BE2C (cell line): ENCODE data around the gene MAPKAPK2.

Experiments
- DNase-seq: peaks from one replicate; pipeline ENCODE4 v3.0.0-alpha.2; 2020
- H3K27me3 ChIP-seq: fragments of 250-450 bp; sonication (Bioruptor Pico); 2 replicates; pipeline ENCODE4 v1.5.1; 2020; ENCODE audit warnings: mild to moderate bottlenecking
- H3K36me3 ChIP-seq: fragments of 250-450 bp; sonication (Bioruptor Pico); 2 replicates; pipeline ENCODE4 v1.5.1; 2020; ENCODE audit warnings: mild to moderate bottlenecking
- H3K4me1 ChIP-seq: fragments of 250-450 bp; sonication (Bioruptor Pico); 2 replicates; pipeline ENCODE4 v1.5.1; 2020
- H3K4me3 ChIP-seq: 2 replicates; pipeline ENCODE4 v1.5.1; 2011; ENCODE audit warnings: low read depth, low read length
- H3K9me3 ChIP-seq: fragments of 250-450 bp; sonication (Bioruptor Pico); 2 replicates; pipeline ENCODE4 v1.5.1; 2020
- TF ChIP-seq, protein P1 (sequence below): IDR thresholded peaks from 2 replicates; pipeline ENCODE4 v1.5.1; 2012; ENCODE audit warnings: mild to moderate bottlenecking, low read depth, low read length

Gene MAPKAPK2

DNA sequence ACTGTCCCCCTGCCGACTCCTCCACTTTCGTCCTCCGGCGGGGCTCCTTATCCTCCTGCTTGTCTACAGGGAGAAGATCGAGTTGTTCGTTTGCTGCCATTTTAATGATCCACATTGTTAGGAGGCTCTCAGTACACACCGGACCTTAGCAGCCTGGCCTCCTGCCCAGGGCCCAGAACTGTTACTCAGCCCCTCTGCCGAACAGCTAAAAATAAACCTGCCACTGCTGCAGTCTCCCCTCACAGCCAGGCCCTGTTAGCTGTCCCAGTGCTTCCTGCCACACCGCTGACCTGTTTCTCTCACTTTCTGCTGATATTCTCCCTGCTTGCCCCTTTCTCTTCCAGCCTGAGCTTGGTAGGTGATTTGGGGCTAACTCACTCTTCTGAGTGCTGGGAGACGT is 8.3 kb downstream of the MAPKAPK2 start:
- Histone ChIP-seq H3K9me3 (no peaks in the 10 kb centered on the region; the same call in 1 of the 2 replicates), H3K4me3 (no peak overlapping the region), H3K27me3 (no peaks in the 10 kb centered on the region), H3K4me1 (no peaks in the 10 kb centered on the region; the same call in 1 of the 2 replicates), H3K36me3 (no peaks in the 10 kb centered on the region)
- DNase-seq: no peak
- TF ChIP-seq, protein P1, sequence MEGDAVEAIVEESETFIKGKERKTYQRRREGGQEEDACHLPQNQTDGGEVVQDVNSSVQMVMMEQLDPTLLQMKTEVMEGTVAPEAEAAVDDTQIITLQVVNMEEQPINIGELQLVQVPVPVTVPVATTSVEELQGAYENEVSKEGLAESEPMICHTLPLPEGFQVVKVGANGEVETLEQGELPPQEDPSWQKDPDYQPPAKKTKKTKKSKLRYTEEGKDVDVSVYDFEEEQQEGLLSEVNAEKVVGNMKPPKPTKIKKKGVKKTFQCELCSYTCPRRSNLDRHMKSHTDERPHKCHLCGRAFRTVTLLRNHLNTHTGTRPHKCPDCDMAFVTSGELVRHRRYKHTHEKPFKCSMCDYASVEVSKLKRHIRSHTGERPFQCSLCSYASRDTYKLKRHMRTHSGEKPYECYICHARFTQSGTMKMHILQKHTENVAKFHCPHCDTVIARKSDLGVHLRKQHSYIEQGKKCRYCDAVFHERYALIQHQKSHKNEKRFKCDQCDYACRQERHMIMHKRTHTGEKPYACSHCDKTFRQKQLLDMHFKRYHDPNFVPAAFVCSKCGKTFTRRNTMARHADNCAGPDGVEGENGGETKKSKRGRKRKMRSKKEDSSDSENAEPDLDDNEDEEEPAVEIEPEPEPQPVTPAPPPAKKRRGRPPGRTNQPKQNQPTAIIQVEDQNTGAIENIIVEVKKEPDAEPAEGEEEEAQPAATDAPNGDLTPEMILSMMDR: no peak

DNA sequence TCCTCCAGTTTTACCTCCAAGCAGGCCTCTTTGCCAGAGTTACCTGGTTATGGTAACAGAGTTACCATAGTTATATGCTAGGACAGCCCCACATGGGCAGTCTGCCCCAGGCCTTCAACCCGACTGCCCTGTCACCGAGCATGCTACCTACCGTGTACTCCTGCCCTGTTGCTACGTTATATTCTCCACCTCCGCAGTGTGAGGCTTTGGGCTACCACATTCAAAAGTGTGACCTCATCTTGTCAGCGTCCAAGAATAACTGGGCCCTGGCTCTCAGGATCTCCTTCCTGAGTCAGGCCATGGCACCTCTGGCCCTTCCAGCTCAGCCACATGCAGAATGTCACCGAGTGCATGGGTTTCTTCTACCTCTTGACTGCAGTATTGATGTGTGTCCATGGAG is 8.9 kb downstream of the MAPKAPK2 start:
- TF ChIP-seq, protein P1: no peak
- Histone ChIP-seq H3K4me1 (no peaks in the 10 kb centered on the region; the same call in 1 of the 2 replicates), H3K27me3 (no peaks in the 10 kb centered on the region), H3K4me3 (no peak overlapping the region), H3K9me3 (no peaks in the 10 kb centered on the region; the same call in 1 of the 2 replicates), H3K36me3 (no peaks in the 10 kb centered on the region)
- DNase-seq: no peak

DNA sequence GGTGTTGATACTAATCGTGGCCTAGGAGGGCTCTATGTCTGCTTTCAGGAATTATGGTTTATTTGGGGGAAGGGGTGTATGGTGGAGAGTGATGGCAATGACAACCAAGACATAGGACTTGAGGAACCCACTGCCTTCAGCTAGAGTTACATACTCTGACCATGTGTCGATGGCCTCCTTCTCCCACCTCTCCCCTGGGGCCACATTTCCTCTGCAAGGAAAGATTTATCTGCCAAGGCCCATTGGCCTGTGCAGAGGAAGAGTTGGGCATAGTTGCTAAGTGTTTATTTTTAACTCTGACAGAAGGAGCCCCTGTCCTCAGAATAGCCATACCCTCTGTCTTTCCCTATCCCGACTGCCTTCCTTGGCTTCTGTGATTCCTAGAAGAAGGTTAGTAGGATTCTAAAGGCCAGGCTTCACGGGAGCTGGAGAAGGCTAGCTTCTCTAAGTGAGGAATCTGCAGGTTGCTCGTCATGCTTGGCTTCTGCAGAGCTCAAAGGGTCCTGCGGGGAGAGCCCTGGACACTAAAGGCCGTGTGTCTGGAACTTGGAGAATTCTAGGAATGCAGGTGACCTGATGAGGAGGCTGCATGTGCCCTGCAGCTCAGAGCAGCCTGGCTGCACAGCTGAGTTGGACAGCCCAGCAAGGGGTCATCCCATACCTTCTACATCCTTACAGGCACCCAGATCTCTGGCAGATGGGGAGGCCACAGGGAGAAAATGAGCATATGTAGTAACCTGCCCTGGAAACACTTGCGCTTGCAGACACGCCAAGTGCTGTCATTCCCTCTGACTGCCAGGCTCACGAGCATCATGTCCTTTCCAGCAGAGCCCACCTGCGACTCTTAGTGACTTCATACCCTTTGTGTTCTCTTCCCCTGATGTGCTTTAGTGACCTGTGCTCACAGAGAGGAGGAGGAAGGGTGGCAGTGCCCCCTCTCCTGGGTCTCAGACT is 9.7 kb downstream of the MAPKAPK2 start:
- Histone ChIP-seq H3K27me3 (no peaks in the 10 kb centered on the region), H3K36me3 (no peaks in the 10 kb centered on the region), H3K9me3 (no peaks in the 10 kb centered on the region; the same call in 1 of the 2 replicates), H3K4me1 (no peaks in the 10 kb centered on the region; the same call in 1 of the 2 replicates), H3K4me3 (no peak overlapping the region)
- DNase-seq: no peak
- TF ChIP-seq, protein P1: no peak

DNA sequence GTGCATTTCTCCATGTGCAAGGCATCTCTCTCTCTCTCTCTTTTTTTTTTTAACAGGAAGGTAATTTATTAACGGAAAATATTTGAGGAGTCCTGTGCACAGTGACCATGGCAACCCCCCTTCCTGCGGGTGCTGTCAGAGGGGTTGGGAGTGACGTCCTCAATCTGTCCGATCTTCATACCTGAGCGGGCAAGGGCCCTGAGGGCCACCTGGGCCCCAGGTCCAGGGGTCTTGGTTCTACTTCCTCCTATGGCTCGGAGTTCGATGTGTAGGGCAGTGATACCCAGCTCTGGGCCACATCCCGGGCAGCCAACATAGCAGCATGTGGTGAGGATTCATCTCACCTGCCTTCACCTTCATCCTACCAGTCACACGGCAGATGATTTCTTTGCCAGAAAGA is 11.0 kb downstream of the MAPKAPK2 start:
- no peak for DNase-seq
- Histone ChIP-seq H3K4me3 (no peak overlapping the region), H3K27me3 (no peaks in the 10 kb centered on the region), H3K36me3 (no peaks in the 10 kb centered on the region), H3K9me3 (no peaks in the 10 kb centered on the region; the same call in 1 of the 2 replicates), H3K4me1 (no peaks in the 10 kb centered on the region; the same call in 1 of the 2 replicates)
- TF ChIP-seq, protein P1: no peak

DNA sequence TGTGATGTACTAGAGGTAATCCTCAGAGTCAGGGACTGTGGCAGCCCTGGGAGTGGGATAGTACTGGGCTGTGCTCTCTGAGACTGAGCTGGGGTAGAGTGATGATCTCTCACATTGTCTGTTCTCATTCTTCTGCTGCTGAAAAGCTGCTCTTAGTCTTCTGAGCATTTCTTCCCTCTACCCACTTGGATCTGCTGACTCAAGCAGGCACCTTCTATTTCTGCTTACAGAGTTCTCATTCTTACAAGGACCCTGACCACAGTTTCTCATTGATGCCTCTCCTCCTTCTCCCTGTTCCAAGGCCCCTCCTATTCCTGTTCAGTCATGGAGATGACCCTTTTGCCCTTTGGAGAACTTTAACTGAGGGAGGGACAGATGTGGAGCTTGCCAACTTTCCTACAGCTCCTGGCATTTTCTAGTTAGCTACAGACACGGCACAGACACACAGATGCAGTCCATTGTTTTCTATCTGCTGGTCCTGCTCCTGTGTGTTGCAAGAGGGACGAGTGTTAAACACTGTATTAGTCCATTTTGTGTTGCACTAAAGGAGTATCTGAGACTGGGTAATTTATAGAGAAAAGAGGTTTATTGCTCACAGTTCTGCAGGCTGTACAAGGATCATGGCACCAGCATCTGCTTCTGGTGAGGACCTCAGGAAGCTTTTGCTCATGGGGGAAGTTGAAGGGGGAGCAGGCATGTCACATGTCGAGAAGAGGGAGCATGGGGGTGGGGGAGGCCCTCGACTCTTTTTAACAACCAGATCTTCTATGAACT is 12.3 kb downstream of the MAPKAPK2 start:
- DNase-seq: no peak
- Histone ChIP-seq H3K27me3 (no peaks in the 10 kb centered on the region), H3K9me3 (no peaks in the 10 kb centered on the region; the same call in 1 of the 2 replicates), H3K4me1 (no peaks in the 10 kb centered on the region), H3K4me3 (no peak overlapping the region), H3K36me3 (no peaks in the 10 kb centered on the region)
- TF ChIP-seq, protein P1: no peak
